IPS DF 6.9 (cell line): ENCODE results near the gene CACNA2D3.
"Not testable (repeated sequence)": the region's sequence is repeated elsewhere in the genome, so short reads cannot be mapped to it uniquely, and the experiment has no call there.

ENCODE experiments used
- DNase-seq: peaks from one replicate; pipeline ENCODE4 v3.0.0-alpha.2; 2013; ENCODE audit warnings: low read depth, low spot score
- H3K27ac ChIP-seq: one replicate; pipeline ENCODE4 v1.5.1; 2013; ENCODE audit warnings: low read length, control low read depth
- H3K27me3 ChIP-seq: 2 replicates; pipeline ENCODE4 v1.6.1; 2013; ENCODE audit warnings: mild to moderate bottlenecking, low read length; ENCODE audit not compliant: control insufficient read depth, insufficient read depth
- H3K36me3 ChIP-seq: 2 replicates; pipeline ENCODE4 v1.6.1; 2013; ENCODE audit warnings: low read length; ENCODE audit not compliant: control insufficient read depth, insufficient read depth
- H3K4me1 ChIP-seq: 2 replicates; pipeline ENCODE4 v1.6.1; 2013; ENCODE audit warnings: low read length; ENCODE audit not compliant: control insufficient read depth, insufficient read depth
- H3K4me3 ChIP-seq: 2 replicates; pipeline ENCODE4 v1.5.1; 2013; ENCODE audit warnings: mild to moderate bottlenecking, low read length
- H3K9me3 ChIP-seq: 2 replicates; pipeline ENCODE4 v1.6.1; 2013; ENCODE audit warnings: low read length, inconsistent platforms; ENCODE audit not compliant: control insufficient read depth, insufficient read depth
- WGBS: extraction: QIAGEN DNeasy Blood & Tissue Kit; methylation state at CpG from one replicate; pipeline ENCODE4 v1.1.7; 2013; ENCODE audit warnings: mixed read lengths, missing lambda C conversion rate; ENCODE audit not compliant: insufficient read length, insufficient coverage; 5-methylcytosine and 5-hydroxymethylcytosine counted together

CACNA2D3 gene

GRCh38 chr3:54630101-54630623 is 507.8 kb downstream of the CACNA2D3 start:
- H3K27me3 ChIP-seq = no peaks in the 10 kb centered on the region
- no CpG with 5 or more reads among the region's 6 CpGs for WGBS
- H3K27ac ChIP-seq = peak overlapping the region; percentile 45
- peaks cover 3% of the 10 kb centered on the region for H3K4me1 ChIP-seq
- H3K9me3 ChIP-seq = no peaks in the 10 kb centered on the region
- no peak overlapping the region for H3K4me3 ChIP-seq
- DNase-seq = no peak
- H3K36me3 ChIP-seq = peaks cover 22% of the 10 kb centered on the region

- H3K27me3 ChIP-seq, DNase-seq, H3K4me3 ChIP-seq, H3K4me1 ChIP-seq, H3K9me3 ChIP-seq, H3K27ac ChIP-seq: not testable (repeated sequence)
- no CpG with 5 or more reads among the region's 6 CpGs for WGBS
- peaks cover 22% of the 10 kb centered on the region for H3K36me3 ChIP-seq
Observed at GRCh38 chr3:54631001-54631400, 508.6 kb downstream of the CACNA2D3 start.

- no CpG with 5 or more reads among the region's 6 CpGs for WGBS
- Histone ChIP-seq H3K4me3 (no peak overlapping the region), H3K4me1 (peaks cover 3% of the 10 kb centered on the region), H3K27ac (no peak overlapping the region), H3K9me3 (no peaks in the 10 kb centered on the region), H3K36me3 (peaks cover 22% of the 10 kb centered on the region), H3K27me3 (no peaks in the 10 kb centered on the region)
- no peak for DNase-seq
Observed at GRCh38 chr3:54631516-54632325, 509.4 kb downstream of the CACNA2D3 start.

- Histone ChIP-seq H3K27me3 (no peaks in the 10 kb centered on the region), H3K4me3 (no peak overlapping the region), H3K9me3 (no peaks in the 10 kb centered on the region), H3K36me3 (peaks cover 22% of the 10 kb centered on the region), H3K27ac (no peak overlapping the region), H3K4me1 (peaks cover 3% of the 10 kb centered on the region)
- WGBS = no CpG with 5 or more reads among the region's 1 CpG
- DNase-seq = no peak
Observed at GRCh38 chr3:54632326-54632665, 509.9 kb downstream of the CACNA2D3 start.

- Histone ChIP-seq H3K36me3 (peaks cover 25% of the 10 kb centered on the region), H3K4me3 (no peak overlapping the region), H3K27ac (no peak overlapping the region), H3K9me3 (no peaks in the 10 kb centered on the region), H3K4me1 (peaks cover 3% of the 10 kb centered on the region), H3K27me3 (no peaks in the 10 kb centered on the region)
- no peak for DNase-seq
- 100% methylated on average over 3 of the region's 6 CpGs for WGBS
Observed at GRCh38 chr3:54632834-54633233, 510.5 kb downstream of the CACNA2D3 start.

GRCh38 chr3:54633444-54634121 is 511.2 kb downstream of the CACNA2D3 start:
- DNase-seq = no peak
- Histone ChIP-seq H3K36me3 (peaks cover 25% of the 10 kb centered on the region), H3K27me3 (no peaks in the 10 kb centered on the region), H3K4me3 (no peak overlapping the region), H3K27ac (peak overlapping the region; percentile 44), H3K9me3 (no peaks in the 10 kb centered on the region), H3K4me1 (peaks cover 3% of the 10 kb centered on the region)
- no CpG with 5 or more reads among the region's 10 CpGs for WGBS

- H3K27me3 ChIP-seq = no peaks in the 10 kb centered on the region
- H3K4me1 ChIP-seq = peaks cover 3% of the 10 kb centered on the region
- H3K9me3 ChIP-seq = no peaks in the 10 kb centered on the region
- H3K4me3 ChIP-seq = no peak overlapping the region; the same call in 1 of the 2 replicates
- peaks cover 25% of the 10 kb centered on the region for H3K36me3 ChIP-seq
- no peak for DNase-seq
- H3K27ac ChIP-seq = peak overlapping the region; percentile 44
- WGBS = 100% methylated on average over 1 of the region's 3 CpGs
Observed at GRCh38 chr3:54634122-54634469, 511.7 kb downstream of the CACNA2D3 start.

GRCh38 chr3:54639790-54640372 is 517.5 kb downstream of the CACNA2D3 start:
- H3K36me3 ChIP-seq, H3K27ac ChIP-seq, H3K4me1 ChIP-seq, H3K9me3 ChIP-seq, H3K27me3 ChIP-seq, DNase-seq: not testable (repeated sequence)
- H3K4me3 ChIP-seq = peak overlapping the region; percentile 22; the same call in 1 of the 2 replicates
- no CpG with 5 or more reads among the region's 12 CpGs for WGBS

GRCh38 chr3:54641226-54642014 is 519.1 kb downstream of the CACNA2D3 start:
- Histone ChIP-seq H3K4me1 (peaks cover 5% of the 10 kb centered on the region; the same call in 1 of the 2 replicates), H3K4me3 (no peak overlapping the region; the same call in 1 of the 2 replicates), H3K27ac (peak overlapping the region; percentile 82), H3K9me3 (no peaks in the 10 kb centered on the region), H3K36me3 (peaks cover 3% of the 10 kb centered on the region; the same call in 1 of the 2 replicates), H3K27me3 (no peaks in the 10 kb centered on the region)
- no CpG with 5 or more reads among the region's 2 CpGs for WGBS
- DNase-seq = no peak

GRCh38 chr3:54642147-54642546 is 519.8 kb downstream of the CACNA2D3 start:
- H3K27me3 ChIP-seq = no peaks in the 10 kb centered on the region
- no peaks in the 10 kb centered on the region for H3K9me3 ChIP-seq
- WGBS = no CpG with 5 or more reads among the region's 6 CpGs
- peak overlapping the region; percentile 82 for H3K27ac ChIP-seq
- H3K4me1 ChIP-seq = peaks cover 5% of the 10 kb centered on the region; the same call in 1 of the 2 replicates
- H3K4me3 ChIP-seq = no peak overlapping the region
- DNase-seq = no peak
- H3K36me3 ChIP-seq = peaks cover 3% of the 10 kb centered on the region; the same call in 1 of the 2 replicates
